GM19438 (cell line): ENCODE results near the gene ZNF750.

ENCODE experiments used
- ATAC-seq: cut with Tn5 transposase; IDR thresholded peaks from one replicate; pipeline ENCODE4 v1.9.1; 2021; ENCODE audit warnings: low read depth; ENCODE audit not compliant: unreplicated experiment

ZNF750 gene

GRCh38 chr17:82779541-82779940 is 60.3 kb downstream of the ZNF750 start:
- no peak for ATAC-seq
